ENCODE results near the gene IGF2R. TPM values are rescaled to one million over a fixed set of nuclear protein-coding genes. Genes with fewer than 3 reads are reported as not detected.
"Not testable (repeated sequence)": the region's sequence is repeated elsewhere in the genome, so short reads cannot be mapped to it uniquely, and the experiment has no call there.

The IGF2R gene
- total RNA-seq, 1 experiment from 2014 or later, result 112 TPM

DNA sequence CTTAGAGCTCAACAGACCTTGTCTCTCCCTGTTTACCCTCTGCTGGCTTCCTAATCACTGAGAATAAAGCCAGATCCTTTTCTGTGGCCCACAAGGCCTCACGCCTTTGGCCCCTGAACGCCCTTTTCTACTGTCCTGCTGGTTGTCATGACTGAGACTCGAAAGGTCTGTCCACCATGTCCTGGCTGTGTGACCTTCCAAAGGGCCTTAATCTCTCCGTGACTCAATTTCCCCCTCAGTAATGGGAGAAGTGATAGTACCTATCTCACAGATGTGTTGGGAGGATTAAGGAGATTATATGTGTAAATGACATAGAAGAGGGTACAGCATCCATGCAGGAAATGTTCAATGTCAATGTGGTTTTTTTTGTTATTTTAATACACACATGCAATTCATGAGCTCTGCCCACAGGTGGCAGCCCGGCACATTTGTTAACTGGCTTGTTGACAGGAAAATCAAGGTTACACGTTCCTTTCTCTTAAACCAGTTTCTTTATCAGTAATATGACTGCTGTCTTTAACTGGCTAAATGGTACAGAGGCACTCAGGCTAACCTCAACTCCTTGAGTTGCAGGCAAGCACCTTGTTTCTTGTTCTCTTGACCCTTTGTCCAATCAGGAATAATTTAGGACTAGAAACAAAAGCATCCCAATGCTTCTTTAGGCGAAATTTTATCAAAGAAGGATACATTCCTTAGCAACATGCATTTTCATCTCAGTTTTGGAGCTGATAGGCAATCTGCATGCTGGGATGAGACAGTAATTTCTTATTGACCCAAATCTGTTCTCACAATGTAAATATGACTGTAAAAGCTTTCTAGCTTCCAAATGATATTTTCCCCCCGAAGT lies 169.3 kb downstream of the IGF2R start:
- Histone ChIP-seq H3K4me3 (no peak overlapping the region), H3K4me1 (no peaks in the 10 kb centered on the region), H3K27me3 (no peaks in the 10 kb centered on the region), H3K27ac (no peak overlapping the region), H3K36me3 (no peaks in the 10 kb centered on the region), H3K9me3 (replicated peaks) (no peaks in the 10 kb centered on the region)
- DNase-seq, result peak; percentile 61 to 81

GRCh38 chr6:160138839-160139419 lies 170.0 kb downstream of the IGF2R start:
- no peak overlapping the region for H3K4me3 ChIP-seq
- H3K4me1 ChIP-seq, result no peaks in the 10 kb centered on the region
- H3K36me3 ChIP-seq, result no peaks in the 10 kb centered on the region
- H3K27ac ChIP-seq, result no peak overlapping the region
- H3K9me3 ChIP-seq (replicated peaks), result no peaks in the 10 kb centered on the region
- no peaks in the 10 kb centered on the region for H3K27me3 ChIP-seq
- no peak for DNase-seq

- Histone ChIP-seq H3K27me3 (no peaks in the 10 kb centered on the region), H3K9me3 (replicated peaks) (no peaks in the 10 kb centered on the region), H3K4me1 (no peaks in the 10 kb centered on the region), H3K27ac (no peak overlapping the region), H3K36me3 (no peaks in the 10 kb centered on the region), H3K4me3 (no peak overlapping the region)
- DNase-seq, result peak in 1 of 2 experiments; percentile 48
Observed at GRCh38 chr6:160139420-160139851, 170.6 kb downstream of the IGF2R start.

DNA sequence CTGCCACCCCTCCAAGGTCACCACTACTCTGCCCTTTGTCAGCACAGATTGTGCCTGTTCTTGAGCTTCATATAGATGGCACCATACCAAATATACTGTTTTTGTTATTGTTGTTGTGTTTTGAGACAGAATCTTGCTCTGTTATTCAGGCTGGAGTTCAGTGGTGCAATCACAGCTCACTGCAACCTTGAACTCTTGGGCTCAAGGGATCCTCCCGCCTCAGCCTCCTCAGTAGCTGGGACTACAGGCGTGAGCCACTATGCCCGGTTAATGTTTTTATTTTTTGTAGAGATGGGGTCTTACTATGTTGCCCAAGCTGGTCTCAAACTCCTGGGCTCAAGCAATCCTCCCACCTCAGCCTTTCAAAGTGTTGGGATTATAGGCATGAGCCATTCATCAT lies 171.6 kb downstream of the IGF2R start:
- not testable (repeated sequence) for H3K36me3 ChIP-seq; H3K4me1 ChIP-seq; H3K4me3 ChIP-seq; H3K27me3 ChIP-seq; H3K9me3 ChIP-seq (replicated peaks); H3K27ac ChIP-seq; DNase-seq

GRCh38 chr6:160141001-160141726 lies 172.3 kb downstream of the IGF2R start:
- no peak overlapping the region for H3K27ac ChIP-seq
- no peaks in the 10 kb centered on the region for H3K27me3 ChIP-seq
- H3K4me1 ChIP-seq, result no peaks in the 10 kb centered on the region
- no peak for DNase-seq
- no peak overlapping the region for H3K4me3 ChIP-seq
- no peaks in the 10 kb centered on the region for H3K9me3 ChIP-seq (replicated peaks)
- H3K36me3 ChIP-seq, result no peaks in the 10 kb centered on the region

DNA sequence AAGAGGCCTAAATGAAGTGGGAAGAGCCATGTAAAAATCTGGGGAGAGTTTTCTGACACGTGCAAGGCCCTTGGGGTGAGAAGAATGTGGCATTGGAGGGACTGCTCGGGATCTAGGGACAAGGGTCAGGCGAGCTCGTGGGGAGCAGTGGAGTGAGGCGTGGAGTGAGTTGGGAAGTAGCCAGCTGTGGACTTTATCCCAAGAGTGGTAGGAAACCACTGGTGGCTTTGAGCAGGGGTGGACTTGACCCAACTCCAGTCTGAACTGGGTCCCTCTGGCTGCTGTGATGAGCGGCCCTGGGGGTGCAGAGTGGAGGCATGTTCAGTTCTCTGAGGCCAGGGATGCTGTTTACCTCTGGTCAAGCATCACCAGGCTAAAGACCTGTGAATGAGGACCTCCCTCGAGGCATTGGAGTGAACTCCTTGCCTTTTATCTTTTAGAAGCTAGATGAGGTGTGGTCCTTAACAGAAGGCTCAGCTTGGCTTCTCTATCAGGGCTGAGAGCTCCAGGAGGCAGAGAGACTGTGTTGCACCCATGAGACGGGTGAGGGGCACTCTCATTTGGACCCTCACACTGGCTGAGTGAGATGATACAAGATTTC lies 173.3 kb downstream of the IGF2R start:
- Histone ChIP-seq H3K4me3 (no peak overlapping the region), H3K4me1 (no peaks in the 10 kb centered on the region), H3K36me3 (no peaks in the 10 kb centered on the region), H3K9me3 (replicated peaks) (no peaks in the 10 kb centered on the region), H3K27ac (no peak overlapping the region), H3K27me3 (no peaks in the 10 kb centered on the region)
- no peak for DNase-seq

GRCh38 chr6:160146454-160147145 lies 177.7 kb downstream of the IGF2R start:
- Histone ChIP-seq H3K27me3 (0 out of 2 replicates have a peak, but pooled peaks cover 4% of the 10 kb centered on the region), H3K4me3 (no peak overlapping the region), H3K9me3 (replicated peaks) (no peaks in the 10 kb centered on the region), H3K4me1 (no peaks in the 10 kb centered on the region), H3K36me3 (no peaks in the 10 kb centered on the region), H3K27ac (no peak overlapping the region)
- DNase-seq, result no peak

DNA sequence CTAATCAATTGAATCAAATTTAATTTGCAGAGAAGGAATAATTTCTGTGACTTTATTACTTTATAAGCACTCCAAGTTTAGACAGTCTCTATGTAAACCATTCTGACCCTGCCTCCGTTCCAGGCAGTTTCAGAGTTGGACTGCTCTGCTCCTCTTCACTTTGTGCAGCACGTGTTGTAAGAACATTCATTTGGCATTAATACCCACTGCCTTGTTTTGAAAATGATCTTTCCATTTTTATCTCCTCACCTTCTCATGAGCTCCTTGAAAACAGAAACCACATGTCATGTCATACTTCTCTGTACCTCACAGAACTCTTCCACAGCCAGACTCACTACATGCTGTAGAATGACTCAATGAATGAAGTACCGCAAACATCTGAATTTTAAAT lies 178.3 kb downstream of the IGF2R start:
- Histone ChIP-seq H3K27me3 (0 out of 2 replicates have a peak, but pooled peaks cover 4% of the 10 kb centered on the region), H3K4me1 (no peaks in the 10 kb centered on the region), H3K4me3 (no peak overlapping the region), H3K27ac (no peak overlapping the region), H3K36me3 (no peaks in the 10 kb centered on the region), H3K9me3 (replicated peaks) (no peaks in the 10 kb centered on the region)
- no peak for DNase-seq

DNA sequence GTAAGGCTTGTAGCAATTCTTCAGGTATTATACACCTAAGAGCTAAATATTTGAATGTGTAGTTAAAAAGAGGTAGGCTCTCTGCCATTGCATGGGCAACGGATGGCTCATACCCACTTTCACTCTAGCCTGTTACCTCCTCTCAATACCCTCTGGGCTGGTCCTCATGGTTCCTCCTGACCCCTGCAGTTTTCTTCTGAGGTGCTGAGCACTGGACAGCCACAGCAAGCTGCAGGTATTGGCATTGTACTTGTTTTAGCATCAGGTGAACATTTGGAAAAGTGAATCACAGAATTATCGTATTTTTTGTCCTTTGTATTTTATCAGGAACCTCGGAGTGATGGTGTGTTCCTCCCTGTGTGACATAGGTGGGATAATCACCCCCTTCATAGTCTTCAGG lies 185.6 kb downstream of the IGF2R start:
- no peak overlapping the region for H3K27ac ChIP-seq
- H3K4me1 ChIP-seq, result no peaks in the 10 kb centered on the region
- no peaks in the 10 kb centered on the region for H3K36me3 ChIP-seq
- no peak for DNase-seq
- H3K27me3 ChIP-seq, result 0 out of 2 replicates have a peak, but pooled peaks cover 2% of the 10 kb centered on the region
- no peaks in the 10 kb centered on the region for H3K9me3 ChIP-seq (replicated peaks)
- H3K4me3 ChIP-seq, result no peak overlapping the region

- no peak for DNase-seq
- H3K9me3 ChIP-seq (replicated peaks), result no peaks in the 10 kb centered on the region
- no peak overlapping the region for H3K27ac ChIP-seq
Observed at GRCh38 chr6:160156842-160157241, 188.0 kb downstream of the IGF2R start.

GRCh38 chr6:160160450-160160849 lies 191.6 kb downstream of the IGF2R start:
- H3K27me3 ChIP-seq, result no peaks in the 10 kb centered on the region
- H3K4me3 ChIP-seq, result no peak overlapping the region
- DNase-seq, result peak in 1 of 2 experiments; percentile 22
- H3K4me1 ChIP-seq, result no peaks in the 10 kb centered on the region
- H3K27ac ChIP-seq, result no peak overlapping the region
- H3K36me3 ChIP-seq, result no peaks in the 10 kb centered on the region
- H3K9me3 ChIP-seq (replicated peaks), result 0 out of 2 replicates have a peak, but pooled peaks cover 4% of the 10 kb centered on the region

More at GRCh38 chr6:160156842-160157241, 188.0 kb downstream of the IGF2R start:
- Histone ChIP-seq H3K4me1 (no peaks in the 10 kb centered on the region), H3K27me3 (no peaks in the 10 kb centered on the region), H3K36me3 (no peaks in the 10 kb centered on the region), H3K4me3 (no peak overlapping the region)

Data from SJCRH30 (cell line).